ENCODE measurements around the gene LIPA. TPM values are rescaled to one million over a fixed set of nuclear protein-coding genes. Genes with fewer than 3 reads are reported as not detected.

Gene LIPA
- polyA plus RNA-seq, 1 experiment = 51.6 TPM

DNA sequence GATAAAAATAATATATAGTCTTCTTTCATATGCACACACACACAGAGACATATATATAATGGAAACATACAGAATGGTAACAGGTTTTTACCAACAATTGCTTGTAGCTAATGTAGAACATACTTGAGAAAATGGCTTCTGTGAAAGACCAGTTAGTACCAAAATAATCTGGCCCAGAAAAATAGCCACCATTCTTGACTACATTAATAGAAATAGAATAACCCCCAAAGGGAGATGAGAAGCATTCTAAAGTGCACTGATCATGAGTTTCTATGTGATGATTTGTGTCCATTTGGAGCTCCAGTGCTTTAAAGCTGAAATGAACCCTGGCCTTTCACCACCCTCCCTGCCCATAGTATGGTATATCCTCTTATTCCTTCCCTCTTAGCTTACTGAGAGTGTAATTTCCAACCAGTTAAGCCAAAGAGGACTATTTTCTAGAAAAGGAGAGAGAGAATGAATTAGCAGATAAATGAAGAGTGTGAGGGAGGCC is 27.4 kb upstream of the LIPA start:
- peak overlapping the region; percentile 11 for H3K27ac ChIP-seq (ENCODE audit: low read depth, low read length)
- no peak overlapping the region for H3K4me3 ChIP-seq (ENCODE audit: low read depth, low read length)
- ChIA-PET POLR2A (no interaction called here), CTCF (no interaction called here)
- TF ChIP-seq, protein P1, sequence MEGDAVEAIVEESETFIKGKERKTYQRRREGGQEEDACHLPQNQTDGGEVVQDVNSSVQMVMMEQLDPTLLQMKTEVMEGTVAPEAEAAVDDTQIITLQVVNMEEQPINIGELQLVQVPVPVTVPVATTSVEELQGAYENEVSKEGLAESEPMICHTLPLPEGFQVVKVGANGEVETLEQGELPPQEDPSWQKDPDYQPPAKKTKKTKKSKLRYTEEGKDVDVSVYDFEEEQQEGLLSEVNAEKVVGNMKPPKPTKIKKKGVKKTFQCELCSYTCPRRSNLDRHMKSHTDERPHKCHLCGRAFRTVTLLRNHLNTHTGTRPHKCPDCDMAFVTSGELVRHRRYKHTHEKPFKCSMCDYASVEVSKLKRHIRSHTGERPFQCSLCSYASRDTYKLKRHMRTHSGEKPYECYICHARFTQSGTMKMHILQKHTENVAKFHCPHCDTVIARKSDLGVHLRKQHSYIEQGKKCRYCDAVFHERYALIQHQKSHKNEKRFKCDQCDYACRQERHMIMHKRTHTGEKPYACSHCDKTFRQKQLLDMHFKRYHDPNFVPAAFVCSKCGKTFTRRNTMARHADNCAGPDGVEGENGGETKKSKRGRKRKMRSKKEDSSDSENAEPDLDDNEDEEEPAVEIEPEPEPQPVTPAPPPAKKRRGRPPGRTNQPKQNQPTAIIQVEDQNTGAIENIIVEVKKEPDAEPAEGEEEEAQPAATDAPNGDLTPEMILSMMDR (IDR thresholded peaks at IDR 0.05; ENCODE audit: low read depth, low read length) = no peak
- H3K9me3 ChIP-seq (ENCODE audit: control insufficient read depth, insufficient read depth, low read length) = no peaks in the 10 kb centered on the region
- no peaks in the 10 kb centered on the region for H3K27me3 ChIP-seq (ENCODE audit: control insufficient read depth, insufficient read depth, low read length)
- DNase-seq (ENCODE audit: low read depth, low spot score) = no peak

DNA sequence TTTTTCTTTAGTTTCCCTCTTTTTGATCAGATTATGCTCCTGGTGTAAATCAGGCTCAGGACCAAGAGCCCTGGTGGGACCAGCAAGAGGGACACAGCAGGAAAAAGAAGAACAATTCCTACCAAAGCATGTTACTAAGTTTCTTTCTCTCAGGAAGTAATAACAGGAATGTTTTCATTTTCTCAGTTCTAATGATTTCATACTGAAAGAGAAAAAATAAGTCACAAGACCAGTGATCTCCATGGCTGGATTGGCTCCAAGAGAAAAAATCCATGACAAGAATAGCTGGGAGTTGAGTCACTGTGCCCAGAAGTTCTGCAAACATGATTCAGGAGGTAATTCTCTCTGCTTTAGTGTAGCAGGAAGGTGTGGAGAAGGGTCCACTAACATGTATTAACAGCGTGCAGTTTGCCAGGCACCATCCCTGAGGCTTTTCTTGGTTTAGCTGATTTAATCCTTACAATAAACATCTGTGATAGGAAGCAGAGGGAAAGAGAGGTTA is 26.5 kb upstream of the LIPA start:
- POLR2A ChIA-PET = interaction anchor here (0.7 to 1.5 kb wide), 2 partner anchors 18 to 73 kb away, joined by 3 to 4 read pairs; no protein-coding TSS in a partner anchor
- TF ChIP-seq, protein P1 (IDR thresholded peaks at IDR 0.05; ENCODE audit: low read depth, low read length) = no peak
- DNase-seq (ENCODE audit: low read depth, low spot score) = peak; percentile 93
- Histone ChIP-seq H3K27me3 (ENCODE audit: control insufficient read depth, insufficient read depth, low read length) (no peaks in the 10 kb centered on the region), H3K4me3 (ENCODE audit: low read depth, low read length) (peak overlapping the region; percentile 14; the same call in 1 of the 2 replicates), H3K27ac (ENCODE audit: low read depth, low read length) (peak overlapping the region; percentile 97), H3K9me3 (ENCODE audit: control insufficient read depth, insufficient read depth, low read length) (no peaks in the 10 kb centered on the region)
- CTCF ChIA-PET = no interaction called here

DNA sequence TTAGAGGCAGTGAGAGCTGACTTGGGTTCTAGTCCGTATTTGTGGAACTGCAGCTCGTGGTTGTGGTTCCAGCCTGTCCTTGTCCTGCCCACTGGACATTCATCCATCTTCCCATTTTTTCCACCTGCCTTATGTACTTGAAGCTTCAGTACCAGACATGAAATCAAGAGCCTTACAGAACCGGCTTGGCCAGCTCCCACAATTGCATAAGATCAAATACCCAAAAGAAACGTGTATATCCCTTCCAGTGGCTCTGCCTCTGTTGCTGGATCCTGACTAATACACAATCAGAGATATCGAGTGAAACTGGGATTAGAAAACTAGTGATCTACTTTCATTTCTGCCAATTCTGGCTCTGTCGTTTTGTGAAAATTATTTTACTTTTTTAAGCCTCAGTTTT is 23.8 kb upstream of the LIPA start:
- Histone ChIP-seq H3K9me3 (ENCODE audit: control insufficient read depth, insufficient read depth, low read length) (no peaks in the 10 kb centered on the region), H3K27ac (ENCODE audit: low read depth, low read length) (no peak overlapping the region), H3K4me3 (ENCODE audit: low read depth, low read length) (no peak overlapping the region), H3K27me3 (ENCODE audit: control insufficient read depth, insufficient read depth, low read length) (no peaks in the 10 kb centered on the region)
- TF ChIP-seq, protein P1 (IDR thresholded peaks at IDR 0.05; ENCODE audit: low read depth, low read length) = no peak
- ChIA-PET POLR2A (no interaction called here), CTCF (interaction anchor here (1.6 kb wide), 1 partner anchor 94 kb away, joined by 6 read pairs; no protein-coding TSS in a partner anchor)
- no peak for DNase-seq (ENCODE audit: low read depth, low spot score)

DNA sequence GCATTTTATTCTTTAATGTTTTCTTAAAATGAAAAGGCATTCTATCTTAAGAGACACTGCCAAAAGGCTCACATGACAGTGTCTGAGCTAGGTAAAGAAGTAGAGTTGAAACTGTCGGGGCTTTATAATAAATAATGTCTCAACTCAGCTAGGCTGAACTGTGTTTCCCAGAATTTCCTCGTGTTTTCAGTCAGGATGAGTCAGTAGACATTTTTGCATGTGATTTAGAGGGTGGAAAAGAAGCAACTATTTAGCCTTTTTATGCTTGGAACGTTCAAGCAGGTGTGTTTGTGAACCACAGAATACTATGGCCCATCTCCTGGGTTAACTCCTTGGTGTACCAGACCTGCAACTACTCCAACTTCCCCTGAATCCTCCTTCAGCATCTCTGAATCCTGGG is 23.4 kb upstream of the LIPA start:
- DNase-seq (ENCODE audit: low read depth, low spot score) = no peak
- Histone ChIP-seq H3K27ac (ENCODE audit: low read depth, low read length) (no peak overlapping the region), H3K27me3 (ENCODE audit: control insufficient read depth, insufficient read depth, low read length) (no peaks in the 10 kb centered on the region), H3K9me3 (ENCODE audit: control insufficient read depth, insufficient read depth, low read length) (no peaks in the 10 kb centered on the region), H3K4me3 (ENCODE audit: low read depth, low read length) (no peak overlapping the region)
- TF ChIP-seq, protein P1 (IDR thresholded peaks at IDR 0.05; ENCODE audit: low read depth, low read length) = no peak
- CTCF ChIA-PET = interaction anchor here (1.6 kb wide), 1 partner anchor 94 kb away, joined by 6 read pairs; no protein-coding TSS in a partner anchor
- POLR2A ChIA-PET = no interaction called here

DNA sequence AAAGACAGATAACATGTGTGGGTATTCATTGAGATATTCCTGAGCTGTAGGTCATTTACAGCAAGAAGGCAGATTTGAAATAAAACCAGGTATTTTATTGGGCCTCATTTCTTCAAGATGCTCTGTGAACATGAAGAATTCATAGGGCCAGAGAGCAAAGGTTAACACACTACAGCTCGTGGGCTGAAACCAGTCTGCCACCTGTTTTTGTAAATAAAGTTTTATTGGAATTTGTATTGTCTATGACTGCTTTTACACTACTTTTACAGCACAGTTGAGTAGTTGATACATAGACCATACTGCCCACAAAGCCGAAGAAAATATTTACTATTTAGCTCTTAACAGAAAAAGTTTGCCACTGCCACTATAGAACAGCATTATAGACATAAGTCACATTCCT is 22.1 kb upstream of the LIPA start:
- H3K27me3 ChIP-seq (ENCODE audit: control insufficient read depth, insufficient read depth, low read length) = no peaks in the 10 kb centered on the region
- H3K4me3 ChIP-seq (ENCODE audit: low read depth, low read length) = no peak overlapping the region
- TF ChIP-seq, protein P1 (IDR thresholded peaks at IDR 0.05; ENCODE audit: low read depth, low read length) = no peak
- DNase-seq (ENCODE audit: low read depth, low spot score) = no peak
- H3K9me3 ChIP-seq (ENCODE audit: control insufficient read depth, insufficient read depth, low read length) = no peaks in the 10 kb centered on the region
- CTCF ChIA-PET = interaction anchor here (1.1 kb wide), 1 partner anchor 96 kb away, joined by 4 read pairs; no protein-coding TSS in a partner anchor
- H3K27ac ChIP-seq (ENCODE audit: low read depth, low read length) = no peak overlapping the region
- POLR2A ChIA-PET = interaction anchor here (0.6 kb wide), 1 partner anchor 1119 kb away, joined by 5 read pairs; no protein-coding TSS in a partner anchor
